HepG2 (cell line): ENCODE measurements around the gene CEP43. TPM values are rescaled to one million over a fixed set of nuclear protein-coding genes. Genes with fewer than 3 reads are reported as not detected.

Source experiments
- MXD1 ChIP-seq: sonication (generic); formaldehyde crosslinking; IDR thresholded peaks from 2 replicates; pipeline ENCODE4 v1.4.0; 2020; ENCODE audit warnings: mild to moderate bottlenecking, missing genetic modification reagents
- RERE ChIP-seq: IDR thresholded peaks from 2 replicates; pipeline ENCODE4 v1.6.1; 2016; ENCODE audit warnings: low read depth, missing genetic modification reagents, missing compliant biosample characterization
- ZBTB44 ChIP-seq: sonication (generic); formaldehyde crosslinking; IDR thresholded peaks from 2 replicates; pipeline ENCODE4 v1.4.0; 2020; ENCODE audit warnings: missing genetic modification reagents
- ZBTB8A ChIP-seq: sonication (generic); formaldehyde crosslinking; IDR thresholded peaks from 2 replicates; pipeline ENCODE4 v1.4.0; 2020; ENCODE audit warnings: mild to moderate bottlenecking, low read depth, missing genetic modification reagents, borderline replicate concordance
- ZNF326 ChIP-seq: sonication (generic); formaldehyde crosslinking; IDR thresholded peaks from 2 replicates; pipeline ENCODE4 v1.4.0; 2020; ENCODE audit warnings: missing genetic modification reagents, borderline replicate concordance
- ZNF574 ChIP-seq: sonication (generic); formaldehyde crosslinking; IDR thresholded peaks from 2 replicates; pipeline ENCODE4 v1.4.0; 2020; ENCODE audit warnings: missing genetic modification reagents
- ZNF780A ChIP-seq: sonication (generic); formaldehyde crosslinking; IDR thresholded peaks from 2 replicates; pipeline ENCODE4 v1.8.0; 2022; ENCODE audit warnings: mild to moderate bottlenecking, missing genetic modification reagents, moderate library complexity
- polyA plus RNA-seq, 8 experiments: library from polyadenylated mRNA; depleted of rRNA in 3 of 8; stranded (reverse) in 7 of 8; unstranded in 1 of 8; fragments of >200 nt; fragmentation: Illumina TruSeq in 4 of 8; extraction: Trizol in 4 of 8; gene quantifications; 2 replicates each; pipeline versions ENCODE4 v1.2.1 to v1.2.3, GENCODE V29; 2011 to 2016; ENCODE audit warnings: low read depth in 4 of 8, missing spikeins in 1 of 8, mixed read lengths in 1 of 8; ENCODE audit not compliant: insufficient read depth in 1 of 8
- total RNA-seq, 5 experiments: library from RNA; depleted of rRNA; stranded (reverse); fragments of >200 nt; fragmentation: Illumina TruSeq; extraction: Trizol; gene quantifications; 2 replicates each; pipeline ENCODE4 v1.2.3, GENCODE V29; 2016; ENCODE audit warnings: low read depth in 1 of 5

The CEP43 gene
- total and polyA plus RNA-seq, 2 of the 13 experiments (the other 11 are each of a cell fraction or from before 2014, with no cell fraction given), result 29.3 to 73.9 TPM

GRCh38 chr6:166998256-166999144 is 697 bp upstream of the CEP43 start (continued):
- peak; percentile 8; the same call in 1 of the 2 replicates for TF ChIP-seq ZNF574 (CRISPR knock-in tag)
- TF ChIP-seq RERE (CRISPR knock-in tag), result no peak
- peak; percentile 92; the same call in 1 of the 2 replicates for TF ChIP-seq MXD1 (CRISPR knock-in tag)
- TF ChIP-seq ZNF780A, result no peak
- 0 out of 2 replicates have a peak, but pooled peaks have one; percentile 7 for TF ChIP-seq ZBTB44
- TF ChIP-seq ZNF326 (CRISPR knock-in tag), result no peak
- TF ChIP-seq ZBTB8A (CRISPR knock-in tag), result no peak
